GM10248 (cell line): ENCODE data around the gene SGPP2.
"Not testable (repeated sequence)": the region's sequence is repeated elsewhere in the genome, so short reads cannot be mapped to it uniquely, and the experiment has no call there.

ENCODE experiments used
- CTCF ChIA-PET: fragments of 300-600 bp; sonication (Branson Sonifier 250); formaldehyde crosslinking; extraction: SDS; loops from one replicate; lab custom pipeline; 2021; ENCODE audit warnings: antibody characterized with exemption; lab: Yijun Ruan, JAX
- POLR2A ChIA-PET: fragments of 350-650 bp; sonication (Branson Sonifier 250); formaldehyde crosslinking; extraction: SDS; loops from one replicate; lab custom pipeline; 2020; ENCODE audit warnings: antibody characterized with exemption; lab: Yijun Ruan, JAX
- DNase-seq: peaks from one replicate; pipeline ENCODE4 v3.0.0; 2012; ENCODE audit errors: extremely low spot score
- TF ChIP-seq, protein P1 (sequence below): IDR thresholded peaks from 2 replicates; pipeline ENCODE4 v1.5.1; 2012; ENCODE audit warnings: mild to moderate bottlenecking, low read depth; ENCODE audit errors: extremely low read depth, missing control alignments, control extremely low read depth

SGPP2 gene

DNA sequence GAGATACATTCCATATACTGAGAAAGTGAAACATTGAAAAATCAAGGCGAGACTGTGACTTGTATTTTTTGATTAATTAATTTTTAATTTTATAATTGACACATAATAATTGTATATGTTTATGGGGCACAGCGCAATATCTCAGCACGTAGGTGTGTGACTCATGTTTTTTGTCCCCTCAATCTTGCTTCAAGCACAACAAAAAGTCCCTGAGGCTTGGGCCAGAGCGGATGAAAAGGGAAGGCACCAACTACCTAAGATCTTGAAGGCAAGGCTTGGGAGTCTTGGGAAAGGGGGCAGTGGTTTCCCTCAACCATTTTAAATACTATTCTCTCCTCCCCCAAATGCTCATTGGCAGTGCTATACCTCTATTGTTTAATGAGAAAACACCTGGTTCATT lies 9.9 kb downstream of the SGPP2 start:
- no peak for DNase-seq
- TF ChIP-seq, protein P1, sequence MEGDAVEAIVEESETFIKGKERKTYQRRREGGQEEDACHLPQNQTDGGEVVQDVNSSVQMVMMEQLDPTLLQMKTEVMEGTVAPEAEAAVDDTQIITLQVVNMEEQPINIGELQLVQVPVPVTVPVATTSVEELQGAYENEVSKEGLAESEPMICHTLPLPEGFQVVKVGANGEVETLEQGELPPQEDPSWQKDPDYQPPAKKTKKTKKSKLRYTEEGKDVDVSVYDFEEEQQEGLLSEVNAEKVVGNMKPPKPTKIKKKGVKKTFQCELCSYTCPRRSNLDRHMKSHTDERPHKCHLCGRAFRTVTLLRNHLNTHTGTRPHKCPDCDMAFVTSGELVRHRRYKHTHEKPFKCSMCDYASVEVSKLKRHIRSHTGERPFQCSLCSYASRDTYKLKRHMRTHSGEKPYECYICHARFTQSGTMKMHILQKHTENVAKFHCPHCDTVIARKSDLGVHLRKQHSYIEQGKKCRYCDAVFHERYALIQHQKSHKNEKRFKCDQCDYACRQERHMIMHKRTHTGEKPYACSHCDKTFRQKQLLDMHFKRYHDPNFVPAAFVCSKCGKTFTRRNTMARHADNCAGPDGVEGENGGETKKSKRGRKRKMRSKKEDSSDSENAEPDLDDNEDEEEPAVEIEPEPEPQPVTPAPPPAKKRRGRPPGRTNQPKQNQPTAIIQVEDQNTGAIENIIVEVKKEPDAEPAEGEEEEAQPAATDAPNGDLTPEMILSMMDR: no peak
- ChIA-PET CTCF (no interaction called here), POLR2A (no interaction called here)

DNA sequence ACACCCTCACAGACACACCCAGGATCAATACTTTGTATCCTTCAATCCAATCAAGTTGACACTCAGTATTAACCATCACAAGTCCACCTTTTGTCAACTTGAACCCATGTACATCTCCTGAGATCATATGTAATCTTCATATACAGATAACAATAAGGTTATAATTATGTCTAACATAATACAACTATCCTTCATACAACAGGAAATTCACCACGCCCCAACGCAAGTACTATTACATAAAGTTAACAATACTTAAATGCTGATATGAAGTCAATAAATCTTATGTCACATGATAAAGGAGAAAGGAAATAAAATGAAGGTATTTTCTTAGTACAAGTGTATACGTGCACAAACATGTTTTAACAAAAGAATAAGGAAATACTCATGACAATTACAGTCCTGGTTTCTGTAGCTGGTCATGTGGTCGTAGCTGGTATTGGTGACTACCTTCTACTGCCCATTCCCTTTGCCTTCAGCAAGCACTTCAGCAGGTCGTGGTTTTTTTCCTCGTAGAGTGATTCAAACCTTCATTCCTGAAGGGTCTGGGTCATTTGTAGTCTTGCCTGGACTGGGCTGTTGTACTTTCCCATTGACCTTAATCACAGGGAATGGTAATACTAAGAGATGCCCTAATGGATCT lies 11.2 kb downstream of the SGPP2 start:
- POLR2A ChIA-PET, DNase-seq, CTCF ChIA-PET: not testable (repeated sequence)

DNA sequence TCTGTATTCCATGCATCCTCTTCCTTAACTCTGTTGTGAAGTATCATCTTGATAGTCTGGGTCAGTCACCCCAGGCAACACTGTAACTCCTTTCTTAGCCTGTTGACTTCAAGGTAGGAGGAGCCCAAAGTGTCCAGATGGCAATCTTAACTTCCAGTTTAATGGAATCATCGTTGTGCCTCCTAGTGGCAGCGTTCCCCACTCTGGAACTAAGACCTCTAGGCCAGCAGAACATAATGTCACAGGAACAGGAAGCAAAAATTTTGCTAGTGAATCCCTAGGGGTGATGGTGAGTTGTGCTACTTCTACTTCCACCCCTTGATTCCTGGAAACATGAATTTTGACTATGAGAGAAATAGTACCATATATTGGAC lies 11.7 kb downstream of the SGPP2 start:
- TF ChIP-seq, protein P1: no peak
- CTCF ChIA-PET: no interaction called here
- POLR2A ChIA-PET: no interaction called here
- no peak for DNase-seq

DNA sequence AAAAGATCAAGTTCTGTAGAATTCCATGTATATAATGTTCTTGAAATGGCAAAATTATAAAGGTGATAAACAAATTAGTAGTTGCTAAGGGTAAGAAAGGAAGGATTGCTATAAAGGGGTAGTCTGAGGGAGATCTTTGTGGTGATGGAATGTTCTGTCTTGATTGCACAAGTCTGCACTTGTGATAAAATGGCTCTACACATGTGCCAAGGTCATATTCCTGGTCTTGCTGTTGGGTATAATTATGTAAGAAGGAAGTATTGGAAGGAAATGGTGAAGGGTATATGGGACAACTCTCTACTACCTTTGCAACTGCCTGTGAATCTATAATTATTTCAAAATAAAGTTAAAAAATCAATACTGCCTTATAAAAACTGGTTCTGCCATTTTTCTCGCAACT lies 15.3 kb downstream of the SGPP2 start:
- no peak for DNase-seq
- ChIA-PET POLR2A (no interaction called here), CTCF (no interaction called here)
- TF ChIP-seq, protein P1: no peak

- ChIA-PET CTCF (no interaction called here), POLR2A (no interaction called here)
- DNase-seq: no peak
- TF ChIP-seq, protein P1: no peak
These were observed 16.5 kb downstream of the SGPP2 start for GRCh38 chr2:222440673-222441422.

- TF ChIP-seq, protein P1: no peak
- DNase-seq: no peak
- CTCF ChIA-PET: no interaction called here
- POLR2A ChIA-PET: no interaction called here
These were observed 18.3 kb downstream of the SGPP2 start for GRCh38 chr2:222442665-222443064.

- no peak for DNase-seq
- POLR2A ChIA-PET: no interaction called here
- CTCF ChIA-PET: interaction anchor here (1.7 kb wide), 1 partner anchor 127 kb away, joined by 5 read pairs; no protein-coding TSS in a partner anchor
- TF ChIP-seq, protein P1: no peak
These were observed 20.9 kb downstream of the SGPP2 start for GRCh38 chr2:222445227-222445626.
